GM12874 (cell line): Measurements from ENCODE around the gene GPATCH8.

ENCODE experiments used
- TF ChIP-seq, protein P1 (sequence below): IDR thresholded peaks from 2 replicates; pipeline ENCODE4 v1.5.1; 2011; ENCODE audit warnings: low read depth, mild to moderate bottlenecking, control low read depth, low read length, moderate library complexity; ENCODE audit not compliant: insufficient read depth

GPATCH8 gene

DNA sequence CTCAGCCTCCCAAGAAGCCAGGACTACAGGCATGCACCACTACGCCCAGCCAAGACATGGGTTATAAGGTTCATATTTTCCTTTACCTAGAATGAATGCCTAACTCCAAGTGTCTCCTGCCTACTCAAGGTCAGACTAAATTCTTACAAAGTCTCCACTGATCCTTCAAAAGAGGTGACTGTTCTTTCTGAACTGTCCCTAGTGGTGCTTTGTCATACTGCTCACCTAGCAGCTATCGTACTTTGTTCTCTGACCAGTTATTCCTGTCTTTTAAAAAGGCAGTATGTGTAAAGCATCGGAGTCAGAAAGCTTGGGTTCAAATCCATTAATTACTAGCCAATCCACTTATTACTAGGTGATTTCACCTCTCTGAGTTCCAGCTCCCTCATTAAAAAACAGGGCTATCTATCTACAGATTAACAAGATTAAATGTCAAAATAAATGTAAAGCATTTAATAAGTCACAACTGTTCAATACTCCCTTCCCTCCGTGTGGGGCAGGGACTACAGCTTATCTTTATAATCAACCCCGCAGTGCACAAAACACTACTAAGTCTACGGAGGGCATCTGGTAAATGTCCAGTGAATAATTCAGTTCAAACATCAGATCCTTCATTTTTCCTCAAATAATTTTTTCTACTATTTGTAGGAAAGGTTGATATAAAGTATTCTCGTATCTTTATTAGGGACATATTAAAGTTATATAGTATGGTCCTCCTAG, 93.7 kb downstream of the GPATCH8 start:
- TF ChIP-seq, protein P1, sequence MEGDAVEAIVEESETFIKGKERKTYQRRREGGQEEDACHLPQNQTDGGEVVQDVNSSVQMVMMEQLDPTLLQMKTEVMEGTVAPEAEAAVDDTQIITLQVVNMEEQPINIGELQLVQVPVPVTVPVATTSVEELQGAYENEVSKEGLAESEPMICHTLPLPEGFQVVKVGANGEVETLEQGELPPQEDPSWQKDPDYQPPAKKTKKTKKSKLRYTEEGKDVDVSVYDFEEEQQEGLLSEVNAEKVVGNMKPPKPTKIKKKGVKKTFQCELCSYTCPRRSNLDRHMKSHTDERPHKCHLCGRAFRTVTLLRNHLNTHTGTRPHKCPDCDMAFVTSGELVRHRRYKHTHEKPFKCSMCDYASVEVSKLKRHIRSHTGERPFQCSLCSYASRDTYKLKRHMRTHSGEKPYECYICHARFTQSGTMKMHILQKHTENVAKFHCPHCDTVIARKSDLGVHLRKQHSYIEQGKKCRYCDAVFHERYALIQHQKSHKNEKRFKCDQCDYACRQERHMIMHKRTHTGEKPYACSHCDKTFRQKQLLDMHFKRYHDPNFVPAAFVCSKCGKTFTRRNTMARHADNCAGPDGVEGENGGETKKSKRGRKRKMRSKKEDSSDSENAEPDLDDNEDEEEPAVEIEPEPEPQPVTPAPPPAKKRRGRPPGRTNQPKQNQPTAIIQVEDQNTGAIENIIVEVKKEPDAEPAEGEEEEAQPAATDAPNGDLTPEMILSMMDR, result 0 out of 2 replicates have a peak, but pooled peaks have one; percentile 8

DNA sequence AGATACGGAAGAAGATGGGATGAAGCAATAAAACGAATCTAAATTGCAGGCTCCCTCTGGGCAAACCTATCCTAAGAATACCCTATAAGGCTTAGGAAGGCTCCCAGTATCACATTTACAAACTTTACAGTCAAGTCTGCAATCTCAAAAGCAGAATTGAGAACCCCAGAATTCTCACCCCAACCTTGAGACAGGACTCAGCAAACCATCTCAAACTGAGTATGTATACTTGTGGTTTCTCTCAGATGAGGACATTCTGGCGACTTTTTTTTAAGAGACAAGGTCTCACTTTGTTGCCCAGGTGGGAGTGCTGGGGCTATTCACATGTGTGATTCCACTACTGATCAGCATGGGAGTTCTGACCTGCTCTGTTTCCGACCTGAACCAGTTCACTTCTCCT, 94.4 kb downstream of the GPATCH8 start:
- TF ChIP-seq, protein P1, result no peak

DNA sequence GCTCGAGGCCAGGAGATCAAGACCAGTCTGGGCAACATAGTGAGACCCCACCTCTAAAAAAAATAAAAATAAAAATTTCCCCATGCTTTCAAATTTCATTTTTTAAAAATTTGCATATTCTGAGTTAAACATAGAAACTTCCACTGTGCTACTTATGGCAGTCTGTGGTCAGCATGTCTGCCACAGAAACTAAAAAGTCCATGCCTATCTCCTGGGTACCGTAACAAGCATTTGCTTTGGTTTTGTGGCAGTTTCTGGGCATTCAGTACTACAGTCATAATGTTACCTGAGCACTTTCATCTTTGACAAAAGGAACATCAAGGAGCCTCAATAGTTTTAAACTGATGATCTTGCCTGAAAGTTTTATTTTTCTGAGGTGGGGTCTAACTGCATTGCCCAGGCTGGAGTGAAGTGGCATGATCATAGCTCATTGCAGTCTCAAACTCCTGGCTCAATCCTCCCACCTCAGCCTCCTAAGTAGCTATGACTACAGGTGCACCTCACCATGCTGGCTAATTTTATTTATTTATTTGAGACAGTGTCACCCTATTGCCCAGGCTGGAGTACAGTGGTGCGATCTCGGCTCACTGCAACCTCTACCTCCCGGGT, 100.5 kb downstream of the GPATCH8 start:
- TF ChIP-seq, protein P1, result no peak

DNA sequence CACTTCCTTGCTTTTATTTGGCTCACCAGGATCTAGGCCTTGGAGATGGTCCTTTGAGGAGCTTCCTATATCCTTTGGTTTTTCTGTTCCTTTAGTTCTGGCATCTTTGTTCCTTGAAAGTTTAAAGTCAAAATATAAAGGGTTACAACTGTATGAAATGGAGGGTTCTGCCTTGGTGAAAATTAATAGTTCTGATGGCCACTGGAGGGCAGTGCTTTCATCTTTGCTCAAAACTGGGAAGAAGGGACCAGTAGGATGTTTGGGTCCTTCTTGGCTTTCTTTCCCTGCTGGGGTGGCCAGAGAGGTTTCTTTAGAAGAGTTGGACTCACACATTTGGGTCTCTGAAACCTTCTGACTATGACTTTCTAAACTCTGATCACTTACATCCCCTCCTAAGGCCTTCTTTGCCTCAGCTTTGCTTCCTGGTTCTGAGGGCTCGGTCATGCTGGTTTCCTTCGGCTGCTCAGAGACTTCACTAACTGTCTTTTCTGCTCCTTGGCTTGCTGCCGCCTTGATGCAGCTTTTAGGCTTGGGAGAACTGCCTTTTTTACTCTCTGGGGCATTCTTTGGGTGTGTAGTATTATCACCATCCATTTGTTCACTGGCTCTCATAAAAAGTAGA, 102.9 kb downstream of the GPATCH8 start:
- TF ChIP-seq, protein P1, result peak; percentile 39; the same call in 1 of the 2 replicates

DNA sequence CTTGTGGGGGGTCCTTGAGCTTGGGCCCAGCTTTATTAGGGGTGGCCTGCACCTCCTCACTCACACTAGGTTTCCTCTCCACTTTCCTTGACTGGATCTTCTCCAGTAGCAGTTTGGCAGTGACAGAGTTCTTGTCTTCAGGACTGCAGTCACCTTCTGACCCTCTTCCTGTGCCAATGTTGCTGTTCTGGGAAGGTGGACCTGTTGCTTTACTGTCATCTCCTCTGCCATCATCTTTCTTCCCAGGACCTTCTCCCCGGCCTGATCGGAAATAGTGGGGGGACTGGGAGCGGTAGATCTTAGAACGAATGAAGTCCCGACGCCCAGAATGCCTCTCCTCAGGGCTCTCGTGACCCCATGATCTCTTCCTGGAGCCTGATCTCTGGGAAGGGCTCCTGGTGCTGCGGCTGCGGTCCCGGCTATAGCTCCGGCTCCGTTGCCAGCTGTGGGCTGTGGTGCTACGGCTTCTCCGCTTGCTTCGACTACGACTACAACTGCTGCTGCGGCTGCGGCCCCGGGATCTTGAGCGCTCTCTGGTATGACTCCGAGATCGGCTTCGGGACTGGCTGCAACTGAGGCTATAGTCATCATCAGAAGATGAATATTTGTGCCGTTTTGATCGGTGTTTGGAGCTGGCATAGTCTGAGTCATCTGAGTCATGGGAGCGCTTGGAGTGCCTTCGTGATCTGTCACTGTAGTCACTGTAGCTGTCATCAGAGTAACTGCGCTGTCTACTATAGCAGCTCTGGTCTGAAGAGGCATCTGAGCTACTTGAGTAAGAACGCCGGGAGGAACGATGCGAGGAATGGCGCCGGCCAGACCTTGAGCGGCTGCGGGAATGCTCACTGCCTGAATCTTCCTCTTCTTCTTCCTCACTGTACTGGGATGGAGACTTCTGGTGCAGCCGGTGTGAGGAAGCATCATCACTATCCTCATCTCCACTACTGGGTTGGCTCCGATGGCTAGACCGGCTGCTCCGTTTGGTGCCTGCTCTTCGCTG, 104.2 kb downstream of the GPATCH8 start:
- TF ChIP-seq, protein P1, result no peak

DNA sequence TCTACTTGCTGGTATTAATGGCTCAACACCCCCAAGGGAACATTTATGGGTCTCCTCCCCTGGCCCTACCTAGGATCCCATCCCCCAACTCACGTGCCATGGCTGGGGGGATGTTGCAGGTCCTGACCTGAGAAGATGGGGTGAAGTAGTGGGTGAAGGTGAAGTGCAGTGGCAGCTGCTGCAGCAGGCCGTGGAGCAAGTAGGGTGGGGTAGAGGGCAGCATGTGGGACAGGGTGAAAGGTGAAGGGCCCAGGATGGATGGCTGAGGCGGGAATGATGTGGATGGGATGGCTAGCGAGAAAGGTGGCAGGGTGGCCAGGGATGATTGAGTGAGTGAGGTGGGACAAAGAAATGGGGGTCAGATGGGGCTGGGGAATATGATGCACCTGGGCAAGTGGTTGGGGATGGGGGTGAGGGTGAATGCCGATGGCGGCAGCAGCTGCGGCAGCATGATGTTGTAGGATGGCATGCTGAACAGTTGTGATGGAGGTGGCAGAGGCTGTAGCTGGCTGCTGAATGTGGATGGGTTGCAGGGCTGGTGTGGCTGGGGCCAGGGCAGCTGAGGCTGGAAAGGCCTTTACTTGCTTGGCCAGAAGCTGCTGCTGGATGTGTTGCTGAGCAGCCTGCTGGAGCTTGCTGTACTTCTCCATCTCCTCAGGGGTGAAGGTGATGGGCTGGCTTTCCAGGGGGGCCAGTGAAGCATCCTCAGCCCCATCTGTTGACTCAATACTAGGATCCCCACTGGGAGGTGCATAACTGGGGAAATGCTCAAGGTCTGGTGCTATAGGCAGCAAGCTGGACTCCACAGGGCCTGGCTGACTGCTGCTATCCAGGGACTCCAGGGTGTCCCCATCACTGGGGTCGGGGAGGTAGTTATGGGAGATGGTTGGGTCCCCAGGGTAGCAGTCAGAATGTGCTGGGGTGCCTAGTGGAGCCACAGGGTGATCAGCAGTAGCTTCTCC, 105.4 kb downstream of the GPATCH8 start:
- TF ChIP-seq, protein P1, result no peak
